DND-41 (cell line): ENCODE results near the gene ABLIM3.

ENCODE experiments used
- EZH2 ChIP-seq: IDR thresholded peaks from 3 replicates; pipeline ENCODE4 v1.6.1; 2012; ENCODE audit warnings: borderline replicate concordance, low read depth, mild to moderate bottlenecking, moderate library complexity, low read length, inconsistent platforms; ENCODE audit not compliant: severe bottlenecking
- TF ChIP-seq, protein P1 (sequence below): IDR thresholded peaks from 2 replicates; pipeline ENCODE4 v1.5.1; 2012; ENCODE audit warnings: borderline replicate concordance, low read length, moderate library complexity, mild to moderate bottlenecking; ENCODE audit not compliant: poor library complexity, severe bottlenecking; ENCODE audit errors: extremely low read depth

DNA sequence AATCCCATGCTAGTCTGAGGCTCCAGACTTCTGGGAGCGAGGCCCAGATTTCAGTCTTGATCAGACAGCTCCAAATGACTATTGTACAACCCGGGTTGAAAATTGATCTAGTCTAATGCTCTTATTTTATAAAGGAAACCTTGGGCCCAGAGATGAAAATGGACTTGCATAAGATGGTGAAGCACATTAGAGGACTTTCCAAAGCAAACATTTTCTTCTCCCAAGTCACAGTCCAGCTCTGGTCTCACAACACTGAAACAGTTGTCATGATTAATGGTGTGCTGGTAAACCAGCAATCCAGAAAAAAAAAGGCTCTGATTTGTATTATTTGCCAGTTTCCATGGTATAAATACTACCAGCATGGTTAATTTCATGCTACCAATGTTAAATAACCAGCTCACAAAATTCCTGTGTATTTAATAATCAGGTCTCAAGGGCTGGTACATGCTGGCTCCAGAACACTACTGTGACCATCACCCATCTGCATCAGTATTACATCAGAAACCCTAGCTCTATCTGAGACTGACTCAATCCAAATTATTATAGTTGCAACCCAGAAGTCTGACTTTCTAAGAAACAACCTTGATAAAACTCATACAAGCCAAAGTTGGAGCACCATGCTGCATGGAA, 32.5 kb upstream of the ABLIM3 start:
- TF ChIP-seq, protein P1, sequence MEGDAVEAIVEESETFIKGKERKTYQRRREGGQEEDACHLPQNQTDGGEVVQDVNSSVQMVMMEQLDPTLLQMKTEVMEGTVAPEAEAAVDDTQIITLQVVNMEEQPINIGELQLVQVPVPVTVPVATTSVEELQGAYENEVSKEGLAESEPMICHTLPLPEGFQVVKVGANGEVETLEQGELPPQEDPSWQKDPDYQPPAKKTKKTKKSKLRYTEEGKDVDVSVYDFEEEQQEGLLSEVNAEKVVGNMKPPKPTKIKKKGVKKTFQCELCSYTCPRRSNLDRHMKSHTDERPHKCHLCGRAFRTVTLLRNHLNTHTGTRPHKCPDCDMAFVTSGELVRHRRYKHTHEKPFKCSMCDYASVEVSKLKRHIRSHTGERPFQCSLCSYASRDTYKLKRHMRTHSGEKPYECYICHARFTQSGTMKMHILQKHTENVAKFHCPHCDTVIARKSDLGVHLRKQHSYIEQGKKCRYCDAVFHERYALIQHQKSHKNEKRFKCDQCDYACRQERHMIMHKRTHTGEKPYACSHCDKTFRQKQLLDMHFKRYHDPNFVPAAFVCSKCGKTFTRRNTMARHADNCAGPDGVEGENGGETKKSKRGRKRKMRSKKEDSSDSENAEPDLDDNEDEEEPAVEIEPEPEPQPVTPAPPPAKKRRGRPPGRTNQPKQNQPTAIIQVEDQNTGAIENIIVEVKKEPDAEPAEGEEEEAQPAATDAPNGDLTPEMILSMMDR, result no peak
- no peak for TF ChIP-seq EZH2
